WTC11 (cell line): ENCODE measurements around the gene RFLNA. TPM values are rescaled to one million over a fixed set of nuclear protein-coding genes. Genes with fewer than 3 reads are reported as not detected.

ENCODE experiments used
- ATAC-seq: fragments of 200-7000 bp; cut with Tn5 transposase; 2 replicates; pipeline ENCODE4 v1.10.0; 2021; ENCODE audit warnings: mild to moderate bottlenecking, moderate library complexity
- CTCF ChIA-PET: fragments of 300-600 bp; sonication (Branson Sonifier 250); formaldehyde crosslinking; loops from one replicate; lab custom pipeline; 2021; ENCODE audit warnings: antibody characterized with exemption; lab: Charles Lee
- POLR2A ChIA-PET: fragments of 350-600 bp; sonication (Branson Sonifier 250); formaldehyde crosslinking; loops from one replicate; lab custom pipeline; 2021; ENCODE audit warnings: antibody characterized with exemption; lab: Charles Lee
- DNase-seq: peaks from one replicate; pipeline ENCODE4 v3.0.0; 2021; ENCODE audit warnings: low spot score
- H3K27ac Mint-ChIP-seq: 2 replicates; pipeline ENCODE4 v1.8.0; 2021; ENCODE audit warnings: mixed read lengths
- H3K27me3 Mint-ChIP-seq: 2 replicates; pipeline ENCODE4 v1.8.0; 2021; ENCODE audit warnings: low read depth, mild to moderate bottlenecking, moderate library complexity, mixed read lengths
- H3K36me3 Mint-ChIP-seq: 2 replicates; pipeline ENCODE4 v1.8.0; 2021; ENCODE audit warnings: mixed read lengths
- H3K4me1 Mint-ChIP-seq: 2 replicates; pipeline ENCODE4 v1.8.0; 2022; ENCODE audit warnings: mixed read lengths
- H3K4me3 Mint-ChIP-seq: 2 replicates; pipeline ENCODE4 v1.8.0; 2021; ENCODE audit warnings: mild to moderate bottlenecking, moderate library complexity, mixed read lengths
- H3K9me3 Mint-ChIP-seq: 2 replicates; pipeline ENCODE4 v1.8.0; 2021; ENCODE audit warnings: mixed read lengths
- CBFB ChIP-seq: sonication (generic); formaldehyde crosslinking; IDR thresholded peaks from 2 replicates; pipeline ENCODE4 v1.8.1; 2022; ENCODE audit warnings: mild to moderate bottlenecking, low read depth, missing genetic modification reagents
- ESRRA ChIP-seq: sonication (generic); formaldehyde crosslinking; IDR thresholded peaks from 2 replicates; pipeline ENCODE4 v1.8.1; 2022; ENCODE audit warnings: mild to moderate bottlenecking, missing genetic modification reagents, borderline replicate concordance
- FOXJ3 ChIP-seq: sonication (generic); formaldehyde crosslinking; IDR thresholded peaks from 2 replicates; pipeline ENCODE4 v1.9.0; 2021; ENCODE audit warnings: missing genetic modification reagents, mild to moderate bottlenecking, borderline replicate concordance
- FOXP1 ChIP-seq: sonication (generic); formaldehyde crosslinking; IDR thresholded peaks from 2 replicates; pipeline ENCODE4 v1.8.0; 2022; ENCODE audit warnings: missing genetic modification reagents, mild to moderate bottlenecking, moderate library complexity, borderline replicate concordance
- GABPB1 ChIP-seq: sonication (generic); formaldehyde crosslinking; IDR thresholded peaks from 2 replicates; pipeline ENCODE4 v1.8.1; 2023; ENCODE audit warnings: mild to moderate bottlenecking, missing genetic modification reagents
- GRHL2 ChIP-seq: fragments of 250-450 bp; sonication (Bioruptor Pico); IDR thresholded peaks from 2 replicates; pipeline ENCODE4 v1.8.0; 2022; ENCODE audit warnings: mild to moderate bottlenecking, moderate library complexity; ENCODE audit not compliant: insufficient replicate concordance, severe bottlenecking
- GTF2I ChIP-seq: fragments of 250-450 bp; sonication (Bioruptor Pico); conservative IDR thresholded peaks from 2 replicates; pipeline ENCODE4 v1.4.0; 2021; ENCODE audit warnings: mild to moderate bottlenecking
- MXD4 ChIP-seq: fragments of 250-450 bp; sonication (Bioruptor Pico); IDR thresholded peaks from 2 replicates; pipeline ENCODE4 v1.8.0; 2021; ENCODE audit warnings: mild to moderate bottlenecking, moderate library complexity, borderline replicate concordance
- NR3C1 ChIP-seq: sonication (generic); formaldehyde crosslinking; conservative IDR thresholded peaks from 2 replicates; pipeline ENCODE4 v1.8.1; 2023; ENCODE audit warnings: low read depth, mild to moderate bottlenecking, missing genetic modification reagents
- OVOL2 ChIP-seq: fragments of 250-450 bp; sonication (Bioruptor Pico); IDR thresholded peaks from 2 replicates; pipeline ENCODE4 v1.9.0; 2021; ENCODE audit warnings: mild to moderate bottlenecking, borderline replicate concordance
- SOX15 ChIP-seq: fragments of 250-450 bp; sonication (Bioruptor Pico); IDR thresholded peaks from 2 replicates; pipeline ENCODE4 v1.9.0; 2021; ENCODE audit warnings: mild to moderate bottlenecking
- TCF7 ChIP-seq: sonication (generic); formaldehyde crosslinking; IDR thresholded peaks from 2 replicates; pipeline ENCODE4 v1.8.0; 2022; ENCODE audit warnings: mild to moderate bottlenecking, low read depth, missing genetic modification reagents, moderate library complexity
- ZBTB21 ChIP-seq: sonication (generic); formaldehyde crosslinking; IDR thresholded peaks from 2 replicates; pipeline ENCODE4 v1.8.1; 2023; ENCODE audit warnings: mild to moderate bottlenecking, missing genetic modification reagents, borderline replicate concordance
- ZNF121 ChIP-seq: sonication (generic); formaldehyde crosslinking; IDR thresholded peaks from 2 replicates; pipeline ENCODE4 v1.8.0; 2023; ENCODE audit warnings: missing genetic modification reagents
- ZNF138 ChIP-seq: sonication (generic); formaldehyde crosslinking; conservative IDR thresholded peaks from 2 replicates; pipeline ENCODE4 v1.8.1; 2022; ENCODE audit warnings: mild to moderate bottlenecking, moderate library complexity, missing genetic modification reagents
- ZNF219 ChIP-seq: sonication (generic); formaldehyde crosslinking; IDR thresholded peaks from 2 replicates; pipeline ENCODE4 v1.8.0; 2023; ENCODE audit warnings: missing genetic modification reagents, mild to moderate bottlenecking, borderline replicate concordance
- ZNF423 ChIP-seq: fragments of 250-450 bp; sonication (Bioruptor Pico); IDR thresholded peaks from 2 replicates; pipeline ENCODE4 v2.1.2; 2022; ENCODE audit warnings: mild to moderate bottlenecking, moderate library complexity
- total RNA-seq: library from RNA; stranded (reverse); gene quantifications from 3 replicates; pipeline ENCODE4 v1.2.3, GENCODE V29; 2021
- TF ChIP-seq, protein P1 (sequence below): sonication (generic); formaldehyde crosslinking; IDR thresholded peaks from 2 replicates; pipeline ENCODE4 v1.8.1; 2023; ENCODE audit warnings: mild to moderate bottlenecking, missing genetic modification reagents
- TF ChIP-seq, protein P2 (sequence below): sonication (generic); formaldehyde crosslinking; conservative IDR thresholded peaks from 2 replicates; pipeline ENCODE4 v1.8.1; 2022; ENCODE audit warnings: mild to moderate bottlenecking, missing genetic modification reagents
- TF ChIP-seq, protein P3 (sequence below): sonication (generic); formaldehyde crosslinking; IDR thresholded peaks from 2 replicates; pipeline ENCODE4 v1.8.1; 2023; ENCODE audit warnings: mild to moderate bottlenecking, moderate library complexity, missing genetic modification reagents
- TF ChIP-seq, protein P4 (sequence below): sonication (generic); formaldehyde crosslinking; conservative IDR thresholded peaks from 2 replicates; pipeline ENCODE4 v1.8.1; 2023; ENCODE audit warnings: mild to moderate bottlenecking, low read depth, missing genetic modification reagents, moderate library complexity
- TF ChIP-seq, protein P5 (sequence below): fragments of 250-450 bp; sonication (Bioruptor Pico); IDR thresholded peaks from 2 replicates; pipeline ENCODE4 v1.9.0; 2021; ENCODE audit warnings: moderate library complexity, mild to moderate bottlenecking, inconsistent platforms, borderline replicate concordance
- TF ChIP-seq, protein P6 (sequence below): sonication (generic); formaldehyde crosslinking; IDR thresholded peaks from 2 replicates; pipeline ENCODE4 v1.8.1; 2023; ENCODE audit warnings: mild to moderate bottlenecking, missing genetic modification reagents, moderate library complexity

RFLNA gene
- total RNA-seq, 1 experiment from 2014 or later, result 6.3 TPM

DNA sequence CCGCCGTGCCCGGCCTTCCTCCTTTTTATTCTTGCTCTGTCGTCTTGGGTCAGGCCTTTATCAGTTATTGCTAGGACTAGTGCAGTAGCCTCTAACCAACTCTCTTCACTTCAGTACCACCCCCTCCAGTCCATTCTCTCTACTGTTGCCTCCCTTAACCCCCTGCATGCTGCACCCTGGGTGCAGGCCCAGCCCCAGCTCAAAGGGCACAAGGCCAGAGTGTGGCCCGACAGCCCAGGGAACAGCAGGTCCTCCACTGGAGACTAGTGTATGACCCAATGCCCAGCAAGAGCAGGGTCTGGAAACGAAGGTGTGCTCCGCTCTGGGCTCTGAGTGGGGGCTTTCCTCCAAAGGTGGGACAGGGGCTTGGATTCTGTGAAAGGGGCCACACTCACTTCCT, 30.0 kb upstream of the RFLNA start:
- TF ChIP-seq SOX15 (no peak), ZBTB21 (CRISPR knock-in tag) (no peak), ZNF423 (no peak), FOXP1 (no peak), NR3C1 (no peak), CBFB (CRISPR knock-in tag) (no peak), GRHL2 (CRISPR knock-in tag) (no peak), GABPB1 (CRISPR knock-in tag) (no peak), ZNF121 (CRISPR knock-in tag) (no peak), MXD4 (CRISPR knock-in tag) (no peak), ZNF219 (CRISPR knock-in tag) (no peak), ZNF138 (CRISPR knock-in tag) (no peak), FOXJ3 (CRISPR knock-in tag) (no peak), TCF7 (CRISPR knock-in tag) (no peak)
- TF ChIP-seq, protein P1, sequence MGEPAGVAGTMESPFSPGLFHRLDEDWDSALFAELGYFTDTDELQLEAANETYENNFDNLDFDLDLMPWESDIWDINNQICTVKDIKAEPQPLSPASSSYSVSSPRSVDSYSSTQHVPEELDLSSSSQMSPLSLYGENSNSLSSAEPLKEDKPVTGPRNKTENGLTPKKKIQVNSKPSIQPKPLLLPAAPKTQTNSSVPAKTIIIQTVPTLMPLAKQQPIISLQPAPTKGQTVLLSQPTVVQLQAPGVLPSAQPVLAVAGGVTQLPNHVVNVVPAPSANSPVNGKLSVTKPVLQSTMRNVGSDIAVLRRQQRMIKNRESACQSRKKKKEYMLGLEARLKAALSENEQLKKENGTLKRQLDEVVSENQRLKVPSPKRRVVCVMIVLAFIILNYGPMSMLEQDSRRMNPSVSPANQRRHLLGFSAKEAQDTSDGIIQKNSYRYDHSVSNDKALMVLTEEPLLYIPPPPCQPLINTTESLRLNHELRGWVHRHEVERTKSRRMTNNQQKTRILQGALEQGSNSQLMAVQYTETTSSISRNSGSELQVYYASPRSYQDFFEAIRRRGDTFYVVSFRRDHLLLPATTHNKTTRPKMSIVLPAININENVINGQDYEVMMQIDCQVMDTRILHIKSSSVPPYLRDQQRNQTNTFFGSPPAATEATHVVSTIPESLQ, result no peak
- TF ChIP-seq, protein P2, sequence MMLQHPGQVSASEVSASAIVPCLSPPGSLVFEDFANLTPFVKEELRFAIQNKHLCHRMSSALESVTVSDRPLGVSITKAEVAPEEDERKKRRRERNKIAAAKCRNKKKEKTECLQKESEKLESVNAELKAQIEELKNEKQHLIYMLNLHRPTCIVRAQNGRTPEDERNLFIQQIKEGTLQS (CRISPR knock-in tag), result no peak
- TF ChIP-seq, protein P3, sequence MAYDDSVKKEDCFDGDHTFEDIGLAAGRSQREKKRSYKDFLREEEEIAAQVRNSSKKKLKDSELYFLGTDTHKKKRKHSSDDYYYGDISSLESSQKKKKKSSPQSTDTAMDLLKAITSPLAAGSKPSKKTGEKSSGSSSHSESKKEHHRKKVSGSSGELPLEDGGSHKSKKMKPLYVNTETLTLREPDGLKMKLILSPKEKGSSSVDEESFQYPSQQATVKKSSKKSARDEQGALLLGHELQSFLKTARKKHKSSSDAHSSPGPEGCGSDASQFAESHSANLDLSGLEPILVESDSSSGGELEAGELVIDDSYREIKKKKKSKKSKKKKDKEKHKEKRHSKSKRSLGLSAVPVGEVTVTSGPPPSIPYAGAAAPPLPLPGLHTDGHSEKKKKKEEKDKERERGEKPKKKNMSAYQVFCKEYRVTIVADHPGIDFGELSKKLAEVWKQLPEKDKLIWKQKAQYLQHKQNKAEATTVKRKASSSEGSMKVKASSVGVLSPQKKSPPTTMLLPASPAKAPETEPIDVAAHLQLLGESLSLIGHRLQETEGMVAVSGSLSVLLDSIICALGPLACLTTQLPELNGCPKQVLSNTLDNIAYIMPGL (CRISPR knock-in tag), result no peak
- TF ChIP-seq, protein P4, sequence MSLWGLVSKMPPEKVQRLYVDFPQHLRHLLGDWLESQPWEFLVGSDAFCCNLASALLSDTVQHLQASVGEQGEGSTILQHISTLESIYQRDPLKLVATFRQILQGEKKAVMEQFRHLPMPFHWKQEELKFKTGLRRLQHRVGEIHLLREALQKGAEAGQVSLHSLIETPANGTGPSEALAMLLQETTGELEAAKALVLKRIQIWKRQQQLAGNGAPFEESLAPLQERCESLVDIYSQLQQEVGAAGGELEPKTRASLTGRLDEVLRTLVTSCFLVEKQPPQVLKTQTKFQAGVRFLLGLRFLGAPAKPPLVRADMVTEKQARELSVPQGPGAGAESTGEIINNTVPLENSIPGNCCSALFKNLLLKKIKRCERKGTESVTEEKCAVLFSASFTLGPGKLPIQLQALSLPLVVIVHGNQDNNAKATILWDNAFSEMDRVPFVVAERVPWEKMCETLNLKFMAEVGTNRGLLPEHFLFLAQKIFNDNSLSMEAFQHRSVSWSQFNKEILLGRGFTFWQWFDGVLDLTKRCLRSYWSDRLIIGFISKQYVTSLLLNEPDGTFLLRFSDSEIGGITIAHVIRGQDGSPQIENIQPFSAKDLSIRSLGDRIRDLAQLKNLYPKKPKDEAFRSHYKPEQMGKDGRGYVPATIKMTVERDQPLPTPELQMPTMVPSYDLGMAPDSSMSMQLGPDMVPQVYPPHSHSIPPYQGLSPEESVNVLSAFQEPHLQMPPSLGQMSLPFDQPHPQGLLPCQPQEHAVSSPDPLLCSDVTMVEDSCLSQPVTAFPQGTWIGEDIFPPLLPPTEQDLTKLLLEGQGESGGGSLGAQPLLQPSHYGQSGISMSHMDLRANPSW (CRISPR knock-in tag), result no peak
- no peak overlapping the region for H3K4me3 Mint-ChIP-seq
- H3K36me3 Mint-ChIP-seq, result peaks cover 6% of the 10 kb centered on the region; the same call in 1 of the 2 replicates
- CTCF ChIA-PET, result interaction anchor here (1.2 to 2.4 kb wide), 2 partner anchors 9 to 220 kb away, joined by 3 to 9 read pairs; no protein-coding TSS in a partner anchor
- H3K27ac Mint-ChIP-seq, result no peak overlapping the region
- no peak for DNase-seq
- H3K27me3 Mint-ChIP-seq, result no peaks in the 10 kb centered on the region; the same call in 1 of the 2 replicates
- ATAC-seq, result no peak
- peaks cover 3% of the 10 kb centered on the region; the same call in 1 of the 2 replicates for H3K4me1 Mint-ChIP-seq
- POLR2A ChIA-PET, result no interaction called here
- H3K9me3 Mint-ChIP-seq, result peaks cover 13% of the 10 kb centered on the region

DNA sequence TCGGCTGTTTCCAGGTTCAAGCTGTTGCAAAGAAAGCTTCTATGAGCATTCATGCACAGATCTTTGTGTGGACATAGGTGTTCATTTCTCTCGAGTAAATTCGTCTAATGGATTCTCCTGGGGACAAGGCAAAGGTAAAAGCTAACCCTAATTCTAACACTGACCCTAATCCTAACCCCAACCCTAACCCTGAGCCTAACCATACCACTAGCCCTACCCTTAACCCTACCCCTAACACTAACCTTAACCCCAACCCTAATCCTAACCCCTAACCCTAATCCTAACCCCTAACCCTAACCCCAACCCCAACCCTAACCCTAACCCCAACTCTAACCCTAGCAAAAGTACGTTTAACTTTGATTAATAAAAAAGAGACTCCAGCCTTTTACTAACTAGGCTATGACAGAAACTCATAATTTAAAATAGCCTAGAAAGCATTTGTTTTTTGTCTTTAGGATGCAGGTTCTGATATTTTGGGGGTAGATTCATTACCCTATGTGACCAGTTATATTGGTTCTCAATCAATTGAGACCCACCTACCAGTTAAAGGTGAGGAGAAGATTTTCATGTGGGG, 27.6 kb upstream of the RFLNA start:
- H3K4me1 Mint-ChIP-seq, result peaks cover 10% of the 10 kb centered on the region
- no peaks in the 10 kb centered on the region; the same call in 1 of the 2 replicates for H3K27me3 Mint-ChIP-seq
- no peak for DNase-seq
- no peak overlapping the region for H3K27ac Mint-ChIP-seq
- no peak for ATAC-seq
- H3K9me3 Mint-ChIP-seq, result peaks cover 15% of the 10 kb centered on the region
- POLR2A ChIA-PET, result no interaction called here
- no peak overlapping the region for H3K4me3 Mint-ChIP-seq
- peaks cover 6% of the 10 kb centered on the region; the same call in 1 of the 2 replicates for H3K36me3 Mint-ChIP-seq
- CTCF ChIA-PET, result interaction anchor here (1.2 to 1.3 kb wide), 2 partner anchors 235 kb away, joined by 3 to 5 read pairs; no protein-coding TSS in a partner anchor
- TF ChIP-seq, protein P1, result no peak
- TF ChIP-seq ESRRA (CRISPR knock-in tag) (no peak), GTF2I (CRISPR knock-in tag) (no peak), OVOL2 (no peak)
- TF ChIP-seq, protein P5, sequence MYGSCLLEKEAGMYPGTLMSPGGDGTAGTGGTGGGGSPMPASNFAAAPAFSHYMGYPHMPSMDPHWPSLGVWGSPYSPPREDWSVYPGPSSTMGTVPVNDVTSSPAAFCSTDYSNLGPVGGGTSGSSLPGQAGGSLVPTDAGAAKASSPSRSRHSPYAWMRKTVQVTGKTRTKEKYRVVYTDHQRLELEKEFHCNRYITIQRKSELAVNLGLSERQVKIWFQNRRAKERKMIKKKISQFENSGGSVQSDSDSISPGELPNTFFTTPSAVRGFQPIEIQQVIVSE (CRISPR knock-in tag), result no peak
- TF ChIP-seq, protein P3 (CRISPR knock-in tag), result no peak
- TF ChIP-seq, protein P6, sequence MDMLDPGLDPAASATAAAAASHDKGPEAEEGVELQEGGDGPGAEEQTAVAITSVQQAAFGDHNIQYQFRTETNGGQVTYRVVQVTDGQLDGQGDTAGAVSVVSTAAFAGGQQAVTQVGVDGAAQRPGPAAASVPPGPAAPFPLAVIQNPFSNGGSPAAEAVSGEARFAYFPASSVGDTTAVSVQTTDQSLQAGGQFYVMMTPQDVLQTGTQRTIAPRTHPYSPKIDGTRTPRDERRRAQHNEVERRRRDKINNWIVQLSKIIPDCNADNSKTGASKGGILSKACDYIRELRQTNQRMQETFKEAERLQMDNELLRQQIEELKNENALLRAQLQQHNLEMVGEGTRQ (CRISPR knock-in tag), result no peak
